ENCODE results near the gene IPO13. TPM values are rescaled to one million over a fixed set of nuclear protein-coding genes. Genes with fewer than 3 reads are reported as not detected.

Gene IPO13
- total RNA-seq (10 to 100 TPM in 6 of 7 donors, 1 to 10 TPM in 1; 8.6 to 30.3 (median 20.9) TPM), polyA plus RNA-seq (10 to 100 TPM in 1 of 2 donors, 1 to 10 TPM in 1; 10.0 to 15.3 TPM)
- long read RNA-seq, donor 1, partial matches to known transcripts: 14 of 22 reads
- long read RNA-seq, donor 1, other reads (novel, unspliced or antisense): 7 of 22 reads
- long read RNA-seq, donor 2, partial matches to known transcripts: 5 of 7 reads
- long read RNA-seq, donor 2, other reads (novel, unspliced or antisense): 0 of 7 reads
- long read RNA-seq, donor 3, transcript IPO13-202 (20 exons, 3,894 nt): major isoform, 31 of 48 reads
- long read RNA-seq, donor 3, partial matches to known transcripts: 10 of 48 reads
- long read RNA-seq, donor 3, other reads (novel, unspliced or antisense): 6 of 48 reads

- DNase-seq: peak; percentile 93 to 96 (median 94)
- Histone ChIP-seq H3K36me3 (no peaks in the 10 kb centered on the region), H3K27ac (peak within 1 kb of the TSS; percentile 52 to 98), H3K4me1 (ENCODE audit: insufficient read depth) (peaks cover 9% of the 10 kb centered on the region), H3K9me3 (no peaks in the 10 kb centered on the region), H3K27me3 (no peaks in the 10 kb centered on the region), H3K4me3 (peak within 1 kb of the TSS; percentile 82)
- no peak for TF ChIP-seq EP300 (IDR thresholded peaks at IDR 0.05)
- TF ChIP-seq POLR2A (IDR thresholded peaks at IDR 0.05): peak; percentile 48
- TF ChIP-seq CTCF (IDR thresholded peaks at IDR 0.05): peak in 2 of 3 donors; percentile 87 to 89
- intact Hi-C loops (cut with DNase I): no loop called here
- 0 to 1% (median 0%) methylated on average over 33 to 74 of the region's 74 CpGs for WGBS, 3 donors
Observed at GRCh38 chr1:43946236-43947060, at the start of gene IPO13. Gene IPO13 (plus strand): TSS chr1:43946950. CDS start chr1:43947601, 651 bp downstream.

GRCh38 chr1:43898981-43899380 lies 47.8 kb upstream of the IPO13 start:
- DNase-seq: no peak
- Histone ChIP-seq H3K9me3 (no peaks in the 10 kb centered on the region), H3K36me3 (no peaks in the 10 kb centered on the region), H3K4me3 (no peak overlapping the region), H3K4me1 (ENCODE audit: insufficient read depth) (no peaks in the 10 kb centered on the region), H3K27me3 (no peaks in the 10 kb centered on the region), H3K27ac (no peak overlapping the region)
- intact Hi-C loops (cut with DNase I): no loop called here
- 94 to 97% (median 96%) methylated on average over 12 of the region's 12 CpGs for WGBS, 3 donors
- no peak for TF ChIP-seq POLR2A (IDR thresholded peaks at IDR 0.05)
- TF ChIP-seq CTCF (IDR thresholded peaks at IDR 0.05): no peak
- no peak for TF ChIP-seq EP300 (IDR thresholded peaks at IDR 0.05)

GRCh38 chr1:43900386-43900785 lies 46.4 kb upstream of the IPO13 start:
- Histone ChIP-seq H3K9me3 (no peaks in the 10 kb centered on the region), H3K4me1 (ENCODE audit: insufficient read depth) (no peaks in the 10 kb centered on the region), H3K4me3 (no peak overlapping the region), H3K36me3 (no peaks in the 10 kb centered on the region), H3K27ac (no peak overlapping the region), H3K27me3 (no peaks in the 10 kb centered on the region)
- WGBS, 3 donors: 82 to 96% (median 86%) methylated on average over 3 of the region's 3 CpGs
- no peak for TF ChIP-seq EP300 (IDR thresholded peaks at IDR 0.05)
- no peak for TF ChIP-seq POLR2A (IDR thresholded peaks at IDR 0.05)
- no peak for TF ChIP-seq CTCF (IDR thresholded peaks at IDR 0.05)
- no peak for DNase-seq
- intact Hi-C loops (cut with DNase I): no loop called here

GRCh38 chr1:43901196-43901961 lies 45.4 kb upstream of the IPO13 start:
- WGBS, 3 donors: 86 to 91% (median 91%) methylated on average over 7 of the region's 7 CpGs
- intact Hi-C loops (cut with DNase I): no loop called here

More at GRCh38 chr1:43901196-43901961, 45.4 kb upstream of the IPO13 start:
- H3K4me1 ChIP-seq (ENCODE audit: insufficient read depth): no peaks in the 10 kb centered on the region
- no peak for TF ChIP-seq POLR2A (IDR thresholded peaks at IDR 0.05)
- no peak for TF ChIP-seq EP300 (IDR thresholded peaks at IDR 0.05)
- no peak for TF ChIP-seq CTCF (IDR thresholded peaks at IDR 0.05)
- no peaks in the 10 kb centered on the region for H3K36me3 ChIP-seq
- no peaks in the 10 kb centered on the region for H3K9me3 ChIP-seq
- H3K4me3 ChIP-seq: no peak overlapping the region
- no peak for DNase-seq
- H3K27me3 ChIP-seq: no peaks in the 10 kb centered on the region
- no peak overlapping the region for H3K27ac ChIP-seq
